Measurements from ENCODE around the gene SMIM8.
A peak's percentile ranks its signal among the peaks of the same experiment; 100 is the strongest.

Gene SMIM8, protein sequence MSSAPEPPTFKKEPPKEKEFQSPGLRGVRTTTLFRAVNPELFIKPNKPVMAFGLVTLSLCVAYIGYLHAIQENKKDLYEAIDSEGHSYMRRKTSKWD

DNA sequence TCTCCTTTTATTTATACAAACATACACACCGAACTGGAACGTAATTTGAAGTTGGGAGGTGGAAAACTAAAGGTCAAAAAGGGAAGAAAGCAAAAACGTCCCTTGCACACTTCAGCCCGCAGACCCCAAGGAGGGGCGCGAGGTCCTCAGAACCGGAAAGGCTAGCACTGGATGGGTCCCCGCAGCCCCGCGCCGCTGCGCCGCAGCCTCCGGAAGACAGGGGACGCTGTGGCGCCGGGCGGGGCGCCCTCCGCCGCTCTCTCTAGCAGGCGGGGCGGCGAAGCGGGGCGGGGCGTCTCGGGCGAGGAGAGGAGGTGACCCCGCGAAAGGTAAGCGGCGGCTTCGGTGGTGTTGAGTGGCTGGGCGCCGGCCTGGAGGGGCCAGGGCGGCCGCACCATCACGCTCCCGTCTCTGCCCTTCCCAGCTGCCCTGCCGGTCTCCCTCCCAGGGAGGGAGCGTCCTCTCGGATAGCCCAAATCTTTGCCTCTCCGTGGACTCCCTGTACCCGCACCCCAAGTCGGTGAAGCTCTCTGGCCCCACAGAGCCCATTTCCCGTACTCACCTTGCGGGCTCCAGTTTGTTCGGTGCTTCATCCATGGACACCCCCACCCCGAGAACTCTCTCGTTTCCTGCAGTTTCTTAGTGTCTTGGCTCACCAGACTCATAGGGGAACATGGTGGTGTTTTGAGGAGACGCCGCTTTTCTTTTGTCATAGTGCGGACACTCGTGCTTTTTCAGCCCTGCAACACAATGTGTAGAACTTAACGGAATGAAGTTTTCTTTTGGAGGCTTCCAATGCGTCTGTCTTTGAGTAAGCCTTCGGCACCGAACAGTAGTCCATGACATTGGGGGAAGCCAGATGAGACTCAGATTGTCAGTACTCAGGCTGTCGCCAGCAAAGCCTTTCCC, at the start of gene SMIM8:
SMIM8 (plus strand) TSS at position 285 of the 909 bp plus-strand sequence. CDS start 14,444 bp downstream, outside the sequence.
- Histone ChIP-seq H3K27me3 (ENCODE audit: insufficient read depth, poor library complexity, severe bottlenecking) (no peaks in the 10 kb centered on the region), H3K36me3 (ENCODE audit: low read depth) (no peaks in the 10 kb centered on the region), H3K4me1 (ENCODE audit: insufficient read depth, poor library complexity, severe bottlenecking) (peaks cover 2% of the 10 kb centered on the region), H3K9me3 (ENCODE audit: severe bottlenecking) (no peaks in the 10 kb centered on the region), H3K4me3 (ENCODE audit: severe bottlenecking) (peak within 1 kb of the TSS; percentile 84), H3K27ac (ENCODE audit: poor library complexity, severe bottlenecking) (no peak within 1 kb of the TSS)
- TF ChIP-seq, protein P1, sequence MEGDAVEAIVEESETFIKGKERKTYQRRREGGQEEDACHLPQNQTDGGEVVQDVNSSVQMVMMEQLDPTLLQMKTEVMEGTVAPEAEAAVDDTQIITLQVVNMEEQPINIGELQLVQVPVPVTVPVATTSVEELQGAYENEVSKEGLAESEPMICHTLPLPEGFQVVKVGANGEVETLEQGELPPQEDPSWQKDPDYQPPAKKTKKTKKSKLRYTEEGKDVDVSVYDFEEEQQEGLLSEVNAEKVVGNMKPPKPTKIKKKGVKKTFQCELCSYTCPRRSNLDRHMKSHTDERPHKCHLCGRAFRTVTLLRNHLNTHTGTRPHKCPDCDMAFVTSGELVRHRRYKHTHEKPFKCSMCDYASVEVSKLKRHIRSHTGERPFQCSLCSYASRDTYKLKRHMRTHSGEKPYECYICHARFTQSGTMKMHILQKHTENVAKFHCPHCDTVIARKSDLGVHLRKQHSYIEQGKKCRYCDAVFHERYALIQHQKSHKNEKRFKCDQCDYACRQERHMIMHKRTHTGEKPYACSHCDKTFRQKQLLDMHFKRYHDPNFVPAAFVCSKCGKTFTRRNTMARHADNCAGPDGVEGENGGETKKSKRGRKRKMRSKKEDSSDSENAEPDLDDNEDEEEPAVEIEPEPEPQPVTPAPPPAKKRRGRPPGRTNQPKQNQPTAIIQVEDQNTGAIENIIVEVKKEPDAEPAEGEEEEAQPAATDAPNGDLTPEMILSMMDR (IDR thresholded peaks at IDR 0.05; ENCODE audit: poor library complexity, severe bottlenecking): peak; percentile 99
- peak; percentile 98 for ATAC-seq (ENCODE audit: low read depth)
- peak; percentile 88 for DNase-seq (ENCODE audit: low spot score)

DNA sequence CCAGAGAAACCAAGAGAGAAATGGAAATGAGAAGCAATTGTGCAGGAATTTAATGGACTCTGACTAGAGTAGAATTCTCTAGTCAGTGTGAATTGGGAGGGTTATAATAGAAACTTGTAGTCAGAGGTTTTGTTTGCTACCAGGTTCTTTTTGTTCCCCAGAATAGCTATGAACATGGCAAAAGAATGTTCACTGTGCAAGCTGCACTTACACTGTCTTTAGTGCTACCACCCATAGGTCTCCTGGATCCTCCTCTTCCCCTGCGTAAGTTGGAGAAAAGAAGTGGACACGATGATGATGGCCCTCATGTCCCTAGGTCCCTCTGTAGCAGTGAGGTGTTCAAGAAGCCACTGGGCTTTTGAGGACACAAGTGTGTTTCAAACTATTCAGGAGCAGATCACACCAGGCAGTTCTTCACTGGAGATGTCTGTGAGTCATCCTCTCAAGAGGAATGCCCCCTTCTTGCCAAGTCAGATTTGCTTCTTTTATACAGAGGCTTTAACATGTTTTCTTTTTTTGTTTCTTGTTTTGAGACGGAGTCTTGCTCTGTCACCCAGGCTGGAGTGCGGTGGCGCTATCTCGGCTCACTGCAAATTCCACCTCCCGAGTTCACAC, 47.6 kb upstream of the SMIM8 start:
- no peak overlapping the region for H3K4me3 ChIP-seq (ENCODE audit: severe bottlenecking)
- no peak for DNase-seq (ENCODE audit: low spot score)
- no peaks in the 10 kb centered on the region for H3K4me1 ChIP-seq (ENCODE audit: insufficient read depth, poor library complexity, severe bottlenecking)
- H3K27me3 ChIP-seq (ENCODE audit: insufficient read depth, poor library complexity, severe bottlenecking): no peaks in the 10 kb centered on the region
- no peak overlapping the region for H3K27ac ChIP-seq (ENCODE audit: poor library complexity, severe bottlenecking)
- TF ChIP-seq, protein P1 (IDR thresholded peaks at IDR 0.05; ENCODE audit: poor library complexity, severe bottlenecking): no peak
- peak; percentile 45; the same call in 2 of the 3 replicates for ATAC-seq (ENCODE audit: low read depth)
- H3K36me3 ChIP-seq (ENCODE audit: low read depth): no peaks in the 10 kb centered on the region
- H3K9me3 ChIP-seq (ENCODE audit: severe bottlenecking): peaks cover 2% of the 10 kb centered on the region

DNA sequence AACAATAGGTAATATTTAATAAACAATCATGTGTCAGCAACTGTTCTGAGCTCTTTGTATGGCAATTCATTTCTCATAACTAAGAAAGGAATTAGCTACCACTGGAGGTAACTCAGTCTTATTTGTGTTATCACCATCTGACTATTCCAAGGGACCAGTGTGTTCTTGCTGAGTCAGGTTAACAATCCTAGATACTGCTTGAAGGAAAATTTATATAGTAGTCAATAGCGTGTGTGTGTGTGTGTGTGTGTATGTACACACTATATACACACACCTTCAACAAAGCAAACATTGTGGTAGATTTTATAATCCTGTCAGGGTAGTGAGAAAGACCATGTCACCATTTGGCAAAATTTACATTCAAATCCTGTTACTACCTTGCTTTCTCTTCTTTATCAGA, 45.8 kb upstream of the SMIM8 start:
- Histone ChIP-seq H3K27me3 (ENCODE audit: insufficient read depth, poor library complexity, severe bottlenecking) (no peaks in the 10 kb centered on the region), H3K27ac (ENCODE audit: poor library complexity, severe bottlenecking) (no peak overlapping the region), H3K4me1 (ENCODE audit: insufficient read depth, poor library complexity, severe bottlenecking) (no peaks in the 10 kb centered on the region), H3K4me3 (ENCODE audit: severe bottlenecking) (no peak overlapping the region), H3K36me3 (ENCODE audit: low read depth) (no peaks in the 10 kb centered on the region), H3K9me3 (ENCODE audit: severe bottlenecking) (peaks cover 2% of the 10 kb centered on the region)
- TF ChIP-seq, protein P1 (IDR thresholded peaks at IDR 0.05; ENCODE audit: poor library complexity, severe bottlenecking): no peak
- ATAC-seq (ENCODE audit: low read depth) (no peak), DNase-seq (ENCODE audit: low spot score) (no peak)

DNA sequence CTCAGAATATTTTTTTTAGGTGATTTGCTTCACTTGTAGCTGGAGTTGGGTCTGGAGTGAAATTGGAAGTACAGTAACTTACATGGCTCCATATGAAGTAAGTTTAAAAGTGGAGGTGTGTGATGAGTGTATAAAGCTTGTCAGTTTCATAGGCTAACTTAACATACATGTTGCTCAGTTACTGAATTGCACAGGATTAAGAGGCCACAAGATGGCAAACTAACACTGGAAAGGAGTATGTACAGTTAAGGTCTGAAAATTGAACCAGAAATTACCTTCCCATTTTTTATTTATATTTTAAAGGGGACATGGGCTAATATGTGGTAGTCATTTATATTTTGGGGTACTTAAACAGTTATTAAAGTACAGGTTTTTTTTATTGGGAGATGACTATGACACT, 45.3 kb upstream of the SMIM8 start:
- no peak overlapping the region for H3K27ac ChIP-seq (ENCODE audit: poor library complexity, severe bottlenecking)
- no peak overlapping the region for H3K4me3 ChIP-seq (ENCODE audit: severe bottlenecking)
- H3K4me1 ChIP-seq (ENCODE audit: insufficient read depth, poor library complexity, severe bottlenecking): no peaks in the 10 kb centered on the region
- ATAC-seq (ENCODE audit: low read depth) (peak; percentile 62; the same call in 2 of the 3 replicates), DNase-seq (ENCODE audit: low spot score) (no peak)
- H3K9me3 ChIP-seq (ENCODE audit: severe bottlenecking): no peaks in the 10 kb centered on the region
- H3K27me3 ChIP-seq (ENCODE audit: insufficient read depth, poor library complexity, severe bottlenecking): no peaks in the 10 kb centered on the region
- TF ChIP-seq, protein P1 (IDR thresholded peaks at IDR 0.05; ENCODE audit: poor library complexity, severe bottlenecking): peak; percentile 60
- no peaks in the 10 kb centered on the region for H3K36me3 ChIP-seq (ENCODE audit: low read depth)
